Choroid plexus epithelial cell (primary cell): Measurements from ENCODE around the gene KCNMB4.

Experiments used
- DNase-seq: peaks from one replicate; pipeline ENCODE4 v3.0.0-alpha.2; 2010; ENCODE audit warnings: low read depth
- H3K4me3 ChIP-seq: 2 replicates; pipeline ENCODE4 v1.5.1; 2011; ENCODE audit warnings: low read depth, mild to moderate bottlenecking, control low read depth, low read length, moderate library complexity
- CTCF ChIP-seq: conservative IDR thresholded peaks from 2 replicates; pipeline ENCODE4 v1.5.1; 2011; ENCODE audit warnings: low read depth, mild to moderate bottlenecking, control low read depth, inconsistent platforms, low read length, moderate library complexity

KCNMB4 gene

DNA sequence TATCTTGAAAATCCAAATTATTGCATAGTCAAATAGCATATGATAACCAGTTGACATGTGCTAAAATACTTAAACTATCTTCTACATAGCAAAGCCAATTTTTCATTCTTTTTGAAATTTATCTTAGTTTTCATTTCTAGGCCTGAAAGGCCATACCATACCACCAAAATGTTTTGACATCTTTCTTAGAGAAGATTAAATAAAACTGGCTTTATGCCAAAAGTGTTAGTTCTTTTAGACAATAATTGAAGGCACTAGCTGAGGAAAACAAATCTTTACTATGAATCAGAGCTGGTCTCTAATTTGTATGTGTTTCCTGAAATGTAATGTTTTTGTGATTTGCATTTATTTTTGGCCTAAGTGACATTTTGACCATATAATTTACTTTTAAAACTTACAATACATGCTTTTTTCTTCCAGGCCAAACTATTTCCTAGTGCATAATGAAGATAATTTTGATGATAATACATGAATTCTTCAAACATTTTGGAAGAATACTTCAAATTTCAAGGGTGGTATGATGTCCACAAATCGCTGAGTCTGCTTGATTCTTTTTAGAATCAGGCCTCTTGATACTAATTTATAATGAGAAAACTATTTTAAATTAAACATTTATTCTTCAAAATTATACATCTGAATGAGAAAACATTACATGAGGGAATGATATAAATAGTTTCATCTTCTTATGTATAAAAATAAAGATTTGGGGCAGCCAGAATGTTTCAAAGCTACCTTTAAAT, 6.5 kb upstream of the KCNMB4 start:
- no peak overlapping the region for H3K4me3 ChIP-seq
- TF ChIP-seq CTCF: no peak
- no peak for DNase-seq

- no peak for TF ChIP-seq CTCF
- H3K4me3 ChIP-seq: no peak overlapping the region
- DNase-seq: no peak
Measured at GRCh38 chr12:70360218-70360617, 5.9 kb upstream of the KCNMB4 start.

DNA sequence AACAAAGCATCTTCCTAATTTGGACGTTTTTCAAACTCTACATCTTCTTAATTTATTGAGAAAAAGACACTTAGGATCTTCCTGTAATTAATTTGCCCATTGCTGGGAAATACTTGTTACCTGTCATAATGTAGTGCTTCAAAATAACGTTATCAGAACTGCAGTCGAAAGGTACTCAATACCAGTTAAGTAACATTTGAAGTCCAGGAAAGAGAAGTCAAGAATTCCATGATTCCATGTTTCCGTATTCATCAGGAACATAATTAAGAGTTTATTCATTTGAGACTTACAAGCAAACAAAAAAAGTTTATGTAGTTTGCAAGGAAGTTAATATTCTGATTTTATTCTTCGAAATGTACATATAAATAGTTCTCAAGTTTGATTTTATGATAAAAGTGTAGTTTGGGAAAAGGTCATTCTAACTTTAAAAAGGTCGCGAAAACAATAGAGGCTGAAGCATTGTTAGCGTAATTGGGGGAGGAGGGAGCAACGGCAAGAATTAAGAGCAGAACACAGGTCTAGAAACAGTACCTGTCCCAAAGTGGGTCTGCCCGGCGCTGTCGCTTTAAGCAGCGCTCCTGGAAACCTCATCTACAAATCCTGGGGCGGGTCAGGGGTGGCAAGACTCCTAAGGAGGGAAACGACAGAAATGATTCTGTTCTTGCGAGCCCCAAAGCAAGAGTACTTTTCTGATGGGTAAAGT, 1.2 kb upstream of the KCNMB4 start:
- no peak for TF ChIP-seq CTCF
- peak overlapping the region; percentile 67 for H3K4me3 ChIP-seq

GRCh38 chr12:70365398-70365647, 767 bp upstream of the KCNMB4 start:
- peak; percentile 7 for DNase-seq
- TF ChIP-seq CTCF: no peak
- peak overlapping the region; percentile 67 for H3K4me3 ChIP-seq

More for the DNA sequence above, 1.2 kb upstream of the KCNMB4 start:
- no peak for DNase-seq

DNA sequence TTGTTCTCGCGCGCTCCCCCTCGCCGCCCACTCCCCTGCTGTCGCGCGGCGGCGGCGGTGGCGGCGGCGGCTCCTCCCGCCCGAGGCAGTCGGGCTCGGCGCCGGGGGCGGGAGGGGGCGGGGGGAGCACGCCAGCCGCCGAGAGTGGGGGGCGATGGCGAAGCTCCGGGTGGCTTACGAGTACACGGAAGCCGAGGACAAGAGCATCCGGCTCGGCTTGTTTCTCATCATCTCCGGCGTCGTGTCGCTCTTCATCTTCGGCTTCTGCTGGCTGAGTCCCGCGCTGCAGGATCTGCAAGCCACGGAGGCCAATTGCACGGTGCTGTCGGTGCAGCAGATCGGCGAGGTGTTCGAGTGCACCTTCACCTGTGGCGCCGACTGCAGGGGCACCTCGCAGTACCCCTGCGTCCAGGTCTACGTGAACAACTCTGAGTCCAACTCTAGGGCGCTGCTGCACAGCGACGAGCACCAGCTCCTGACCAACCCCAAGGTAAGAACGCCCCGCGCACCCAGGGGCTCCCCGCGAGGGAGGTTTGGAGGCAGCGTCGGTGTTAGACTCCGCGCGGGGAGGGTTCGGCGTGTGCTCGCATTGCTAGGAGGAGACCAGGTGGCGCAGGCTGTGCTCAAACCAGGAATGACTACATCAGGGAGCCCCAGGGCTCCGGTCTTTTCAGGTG, 629 bp downstream of the KCNMB4 start:
- peak overlapping the region; percentile 67 for H3K4me3 ChIP-seq
- DNase-seq: peak; percentile 44
- no peak for TF ChIP-seq CTCF

DNA sequence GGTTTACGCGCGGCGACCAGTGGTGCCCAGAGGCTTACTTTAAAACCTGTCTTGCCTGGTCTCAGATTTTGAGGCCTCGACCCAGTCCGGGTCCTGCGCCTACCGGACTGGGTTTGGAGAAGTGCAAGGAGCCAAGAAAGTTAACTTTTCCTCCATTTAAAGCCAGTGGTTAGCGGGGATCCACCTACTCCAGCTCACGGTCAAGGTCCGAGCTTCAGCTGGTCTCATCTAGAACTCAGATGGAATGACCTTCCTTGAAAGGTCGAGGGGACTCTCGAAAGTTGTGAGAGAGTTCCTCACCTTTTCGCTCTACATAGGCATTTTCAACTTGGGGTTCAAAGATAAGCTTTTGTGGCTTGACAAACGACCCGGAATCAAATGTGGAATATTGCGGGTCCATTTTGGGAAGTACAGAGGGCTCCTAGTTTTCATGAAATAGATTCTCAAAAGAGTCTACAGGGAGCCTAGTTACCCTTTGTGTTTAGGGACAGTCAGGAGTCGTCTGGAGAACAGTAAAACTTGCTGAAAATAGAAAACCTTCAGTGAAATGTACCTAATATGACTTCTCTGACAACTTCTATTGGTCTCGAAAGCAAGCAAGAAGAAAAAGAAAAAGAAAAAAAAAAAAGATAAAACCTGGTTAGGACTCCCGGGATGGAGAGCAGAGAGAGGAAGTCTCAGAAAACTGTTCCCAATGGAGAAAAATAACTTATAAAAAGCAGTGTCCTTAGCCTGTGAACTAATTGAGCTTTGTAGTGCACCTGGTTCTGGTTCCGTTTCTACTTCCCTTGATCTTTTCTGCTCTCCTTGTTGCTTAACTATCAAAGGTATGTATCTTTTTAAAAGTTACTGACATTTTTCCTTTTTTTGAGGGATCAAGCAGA, 1.4 kb downstream of the KCNMB4 start:
- no peak for TF ChIP-seq CTCF
- H3K4me3 ChIP-seq: peak overlapping the region; percentile 67
- peak; percentile 30 for DNase-seq
